Measurements from ENCODE around the gene MRPL11.

Gene MRPL11

GRCh38 chr11:66386171-66387069, 52.2 kb downstream of the MRPL11 start:
- DNase-seq, result peak; percentile 79 to 94
